IPS-15b (cell line): ENCODE measurements around the gene FGF6.
"Not testable (repeated sequence)": the region's sequence is repeated elsewhere in the genome, so short reads cannot be mapped to it uniquely, and the experiment has no call there.

Experiments
- H3K27me3 ChIP-seq: one replicate; pipeline ENCODE4 v1.6.1; 2013; ENCODE audit warnings: low read length; ENCODE audit not compliant: control insufficient read depth, insufficient read depth
- H3K36me3 ChIP-seq: one replicate; pipeline ENCODE4 v1.6.1; 2013; ENCODE audit warnings: low read length; ENCODE audit not compliant: control insufficient read depth, insufficient read depth
- H3K4me1 ChIP-seq: one replicate; pipeline ENCODE4 v1.6.1; 2013; ENCODE audit warnings: mild to moderate bottlenecking, low read length; ENCODE audit not compliant: control insufficient read depth, insufficient read depth
- H3K4me3 ChIP-seq: one replicate; pipeline ENCODE4 v1.5.1; 2013; ENCODE audit warnings: low read depth, low read length
- H3K9ac ChIP-seq: one replicate; pipeline ENCODE4 v1.6.1; 2013; ENCODE audit warnings: low read depth, mild to moderate bottlenecking, low read length
- H3K9me3 ChIP-seq: one replicate; pipeline ENCODE4 v1.6.1; 2013; ENCODE audit warnings: mild to moderate bottlenecking, low read length; ENCODE audit not compliant: control insufficient read depth, insufficient read depth

FGF6 gene

GRCh38 chr12:4468994-4469393 is 23.4 kb upstream of the FGF6 start:
- Histone ChIP-seq H3K36me3 (no peaks in the 10 kb centered on the region), H3K27me3 (no peaks in the 10 kb centered on the region), H3K4me3 (no peak overlapping the region), H3K9ac (no peak overlapping the region), H3K9me3 (no peaks in the 10 kb centered on the region), H3K4me1 (no peaks in the 10 kb centered on the region)

- H3K27me3 ChIP-seq, result no peaks in the 10 kb centered on the region
- H3K4me1 ChIP-seq, result no peaks in the 10 kb centered on the region
- no peak overlapping the region for H3K9ac ChIP-seq
- H3K9me3 ChIP-seq, result no peaks in the 10 kb centered on the region
- H3K36me3 ChIP-seq, result no peaks in the 10 kb centered on the region
- no peak overlapping the region for H3K4me3 ChIP-seq
Observed at GRCh38 chr12:4460761-4461160, 15.1 kb upstream of the FGF6 start.

- H3K36me3 ChIP-seq, H3K27me3 ChIP-seq, H3K9ac ChIP-seq, H3K4me3 ChIP-seq, H3K9me3 ChIP-seq: not testable (repeated sequence)
- peaks cover 16% of the 10 kb centered on the region for H3K4me1 ChIP-seq
Observed at GRCh38 chr12:4455849-4456248, 10.2 kb upstream of the FGF6 start.

- no peak overlapping the region for H3K4me3 ChIP-seq
- no peaks in the 10 kb centered on the region for H3K9me3 ChIP-seq
- H3K27me3 ChIP-seq, result no peaks in the 10 kb centered on the region
- no peak overlapping the region for H3K9ac ChIP-seq
- peaks cover 23% of the 10 kb centered on the region for H3K4me1 ChIP-seq
- no peaks in the 10 kb centered on the region for H3K36me3 ChIP-seq
Observed at GRCh38 chr12:4454315-4454860, 8.8 kb upstream of the FGF6 start.

- Histone ChIP-seq H3K36me3 (no peaks in the 10 kb centered on the region), H3K9me3 (no peaks in the 10 kb centered on the region), H3K9ac (no peak overlapping the region), H3K4me3 (no peak overlapping the region), H3K4me1 (peaks cover 27% of the 10 kb centered on the region), H3K27me3 (no peaks in the 10 kb centered on the region)
Observed at GRCh38 chr12:4451694-4452093, 6.1 kb upstream of the FGF6 start.

GRCh38 chr12:4450551-4451112 is 5.0 kb upstream of the FGF6 start:
- H3K4me1 ChIP-seq, result peaks cover 29% of the 10 kb centered on the region
- H3K9ac ChIP-seq, result no peak overlapping the region
- no peaks in the 10 kb centered on the region for H3K27me3 ChIP-seq
- H3K9me3 ChIP-seq, result no peaks in the 10 kb centered on the region
- H3K36me3 ChIP-seq, result no peaks in the 10 kb centered on the region
- peak overlapping the region; percentile 4 for H3K4me3 ChIP-seq

GRCh38 chr12:4449851-4450221 is 4.2 kb upstream of the FGF6 start:
- no peaks in the 10 kb centered on the region for H3K27me3 ChIP-seq
- H3K4me1 ChIP-seq, result peaks cover 29% of the 10 kb centered on the region
- no peak overlapping the region for H3K9ac ChIP-seq
- H3K4me3 ChIP-seq, result peak overlapping the region; percentile 10
- no peaks in the 10 kb centered on the region for H3K36me3 ChIP-seq
- no peaks in the 10 kb centered on the region for H3K9me3 ChIP-seq

- no peak overlapping the region for H3K9ac ChIP-seq
- no peaks in the 10 kb centered on the region for H3K9me3 ChIP-seq
- H3K27me3 ChIP-seq, result no peaks in the 10 kb centered on the region
- no peak overlapping the region for H3K4me3 ChIP-seq
- H3K36me3 ChIP-seq, result no peaks in the 10 kb centered on the region
- H3K4me1 ChIP-seq, result peaks cover 29% of the 10 kb centered on the region
Observed at GRCh38 chr12:4448943-4449850, 3.6 kb upstream of the FGF6 start.

GRCh38 chr12:4448371-4448940 is 2.8 kb upstream of the FGF6 start:
- H3K4me1 ChIP-seq, result peaks cover 29% of the 10 kb centered on the region
- no peaks in the 10 kb centered on the region for H3K36me3 ChIP-seq
- H3K27me3 ChIP-seq, result no peaks in the 10 kb centered on the region
- no peak overlapping the region for H3K4me3 ChIP-seq
- H3K9me3 ChIP-seq, result no peaks in the 10 kb centered on the region
- H3K9ac ChIP-seq, result no peak overlapping the region

- Histone ChIP-seq H3K4me3 (no peak overlapping the region), H3K36me3 (no peaks in the 10 kb centered on the region), H3K27me3 (no peaks in the 10 kb centered on the region), H3K9me3 (no peaks in the 10 kb centered on the region), H3K4me1 (peaks cover 28% of the 10 kb centered on the region), H3K9ac (no peak overlapping the region)
Observed at GRCh38 chr12:4447151-4447550, 1.5 kb upstream of the FGF6 start.

GRCh38 chr12:4446335-4446734 is 720 bp upstream of the FGF6 start:
- no peak overlapping the region for H3K9ac ChIP-seq
- H3K4me1 ChIP-seq, result peaks cover 28% of the 10 kb centered on the region
- H3K36me3 ChIP-seq, result no peaks in the 10 kb centered on the region
- no peaks in the 10 kb centered on the region for H3K9me3 ChIP-seq
- H3K27me3 ChIP-seq, result no peaks in the 10 kb centered on the region
- H3K4me3 ChIP-seq, result no peak overlapping the region

GRCh38 chr12:4444031-4444430 is 1.6 kb downstream of the FGF6 start:
- no peaks in the 10 kb centered on the region for H3K27me3 ChIP-seq
- H3K9ac ChIP-seq, result no peak overlapping the region
- no peak overlapping the region for H3K4me3 ChIP-seq
- H3K4me1 ChIP-seq, result peaks cover 37% of the 10 kb centered on the region
- H3K9me3 ChIP-seq, result no peaks in the 10 kb centered on the region
- no peaks in the 10 kb centered on the region for H3K36me3 ChIP-seq
